GM23338 (cell line): Measurements from ENCODE around the gene TYROBP. TPM values are rescaled to one million over a fixed set of nuclear protein-coding genes. Genes with fewer than 3 reads are reported as not detected.

Experiments
- ATAC-seq: fragments of 200-7000 bp; cut with Tn5 transposase; 3 replicates; pipeline ENCODE4 v1.9.1; 2020
- DNase-seq: peaks from one replicate; pipeline ENCODE4 v3.0.0-alpha.2; 2015; ENCODE audit warnings: low spot score
- H2AFZ ChIP-seq: fragments of 200-600 bp; sonication (generic); 2 replicates; pipeline ENCODE4 v1.8.0; 2016; ENCODE audit warnings: antibody characterized with exemption, mild to moderate bottlenecking, moderate library complexity
- H3F3A ChIP-seq: fragments of 200-600 bp; sonication (generic); replicated peaks from 2 replicates; pipeline ENCODE4 v1.8.0; 2017; ENCODE audit warnings: antibody characterized with exemption, mixed run types, low read depth
- H3K27ac ChIP-seq: fragments of 200-600 bp; sonication (generic); 2 replicates; pipeline ENCODE4 v1.6.1; 2016; ENCODE audit warnings: low read depth
- H3K27me3 ChIP-seq: fragments of 200-600 bp; sonication (generic); 2 replicates; pipeline ENCODE4 v1.8.0; 2016; ENCODE audit warnings: mild to moderate bottlenecking, mixed run types, moderate library complexity; ENCODE audit not compliant: insufficient read depth
- H3K36me3 ChIP-seq: fragments of 200-600 bp; sonication (generic); 2 replicates; pipeline ENCODE4 v1.8.0; 2016; ENCODE audit warnings: mild to moderate bottlenecking; ENCODE audit not compliant: insufficient read depth
- H3K4me1 ChIP-seq: fragments of 200-600 bp; sonication (generic); 2 replicates; pipeline ENCODE4 v1.8.0; 2016; ENCODE audit warnings: mild to moderate bottlenecking, moderate library complexity; ENCODE audit not compliant: insufficient read depth
- H3K4me2 ChIP-seq: fragments of 200-600 bp; sonication (generic); 2 replicates; pipeline ENCODE4 v1.7.1; 2017; ENCODE audit warnings: mixed run types
- H3K4me3 ChIP-seq: fragments of 200-600 bp; sonication (generic); 2 replicates; pipeline ENCODE4 v1.6.1; 2016; ENCODE audit warnings: mixed run types
- H3K79me2 ChIP-seq: fragments of 200-600 bp; sonication (generic); replicated peaks from 2 replicates; pipeline ENCODE4 v1.8.0; 2017; ENCODE audit warnings: mild to moderate bottlenecking; ENCODE audit not compliant: insufficient read depth
- H3K9me2 ChIP-seq: fragments of 200-600 bp; sonication (generic); 2 replicates; pipeline ENCODE4 v1.8.0; 2017; ENCODE audit not compliant: insufficient read depth
- H4K20me1 ChIP-seq: fragments of 200-600 bp; sonication (generic); replicated peaks from 2 replicates; pipeline ENCODE4 v1.8.0; 2017; ENCODE audit warnings: mild to moderate bottlenecking; ENCODE audit not compliant: insufficient read depth
- H3K27ac Mint-ChIP-seq: 2 replicates; pipeline ENCODE4 v1.8.0; 2020; ENCODE audit warnings: inconsistent platforms, mild to moderate bottlenecking, moderate library complexity, mixed read lengths
- H3K27me3 Mint-ChIP-seq: 3 replicates; pipeline ENCODE4 v1.8.0; 2022; ENCODE audit warnings: low read depth, mild to moderate bottlenecking, moderate library complexity, mixed read lengths, inconsistent platforms; ENCODE audit not compliant: insufficient read depth, poor library complexity
- H3K36me3 Mint-ChIP-seq: 3 replicates; pipeline ENCODE4 v1.8.0; 2021; ENCODE audit warnings: low read depth, mild to moderate bottlenecking, inconsistent platforms, moderate library complexity, mixed read lengths
- H3K4me1 Mint-ChIP-seq: 3 replicates; pipeline ENCODE4 v1.8.0; 2020; ENCODE audit warnings: mild to moderate bottlenecking, inconsistent platforms, mixed read lengths
- H3K4me3 Mint-ChIP-seq: 3 replicates; pipeline ENCODE4 v1.8.0; 2021; ENCODE audit warnings: moderate library complexity, mild to moderate bottlenecking, inconsistent platforms, mixed read lengths
- H3K9me3 Mint-ChIP-seq: 3 replicates; pipeline ENCODE4 v1.8.0; 2020; ENCODE audit warnings: moderate library complexity, mild to moderate bottlenecking, inconsistent platforms, mixed read lengths
- ETS1 ChIP-seq: IDR thresholded peaks from 2 replicates; pipeline ENCODE4 v1.6.1; 2016; ENCODE audit warnings: antibody characterized with exemption
- POLR2AphosphoS5 ChIP-seq: IDR thresholded peaks from 2 replicates; pipeline ENCODE4 v1.6.1; 2016; ENCODE audit warnings: antibody characterized with exemption, low read depth
- polyA plus RNA-seq: library from polyadenylated mRNA; unstranded; fragments of >200 nt; fragmentation: Nextera tagmentation; extraction: Ambion mirVana; gene quantifications from 2 replicates; pipeline ENCODE4 v1.2.1, GENCODE V29; 2016
- small RNA-seq: library from RNA; depleted of rRNA; stranded (forward); fragments of <200 nt; gene quantifications from one replicate; pipeline ENCODE3, GENCODE V24; 2014; ENCODE audit warnings: low replicate concordance
- total RNA-seq: library from RNA; depleted of rRNA; stranded (reverse); fragments of >200 nt; shearing (Covaris generic); gene quantifications from 2 replicates; pipeline ENCODE4 v1.2.3, GENCODE V29; 2014; rRNA removed

The TYROBP gene
- total and polyA plus RNA-seq, 2 experiments from 2014 or later = not detected

GRCh38 chr19:35856546-35857149, 51.4 kb downstream of the TYROBP start, which contains the start of gene KIRREL2:
KIRREL2 (plus strand) TSS chr19:35856911; CDS start chr19:35857120, 209 bp downstream.
- Histone ChIP-seq H3K9me2 (no peaks in the 10 kb centered on the region), H4K20me1 (no peaks in the 10 kb centered on the region), H3F3A (0 out of 2 replicates have a peak, but pooled peaks cover 3% of the 10 kb centered on the region), H3K4me3 (peak within 1 kb of the TSS; percentile 93), H3K4me2 (peak within 1 kb of the TSS; percentile 93), H3K27me3 (peaks cover 62% of the 10 kb centered on the region), H3K4me1 (peaks cover 27% of the 10 kb centered on the region), H3K27ac (no peak within 1 kb of the TSS), H2AFZ (peak within 1 kb of the TSS; percentile 98), H3K36me3 (no peaks in the 10 kb centered on the region), H3K79me2 (no peaks in the 10 kb centered on the region)
- DNase-seq (peak; percentile 83), ATAC-seq (peak; percentile 38)
- Mint-ChIP-seq H3K27me3 (peaks cover 64% of the 10 kb centered on the region), H3K4me3 (peak within 1 kb of the TSS; percentile 91), H3K27ac (no peak within 1 kb of the TSS), H3K9me3 (no peaks in the 10 kb centered on the region), H3K36me3 (no peaks in the 10 kb centered on the region; the same call in 2 of the 3 replicates), H3K4me1 (peaks cover 36% of the 10 kb centered on the region)
- TF ChIP-seq POLR2AphosphoS5 (peak; percentile 57), ETS1 (no peak)

Small RNA genes lying within 50 kb of the gene (small RNA-seq; reads per million reads assigned to genes)
- gene AF038458.1 (not detected), gene RN7SL402P (0.07 reads per million)

Other genes starting within 250 kb of the TYROBP start
- gene UPK1A, start 241.8 kb downstream of the TYROBP start, total RNA-seq = 0.42 TPM in 1 of 2 replicates, not detected in the other
- 1.0 and 1.5 TPM in 2 replicates for gene UPK1A, start 241.8 kb downstream of the TYROBP start, polyA plus RNA-seq
- gene ZBTB32, start 203.7 kb downstream of the TYROBP start, total RNA-seq = 1.8 TPM in 1 of 2 replicates, not detected in the other
- gene ZBTB32, start 203.7 kb downstream of the TYROBP start, polyA plus RNA-seq = 0.45 and 0.65 TPM in 2 replicates
- 36.2 and 49.8 TPM in 2 replicates for gene KMT2B, start 190.3 kb downstream of the TYROBP start, total RNA-seq
- 15.5 and 15.8 TPM in 2 replicates for gene KMT2B, start 190.3 kb downstream of the TYROBP start, polyA plus RNA-seq
- 7.8 and 14.4 TPM in 2 replicates for gene IGFLR1, start 165.8 kb downstream of the TYROBP start, total RNA-seq
- gene IGFLR1, start 165.8 kb downstream of the TYROBP start, polyA plus RNA-seq = 17.8 and 18.1 TPM in 2 replicates
- gene U2AF1L4, start 162.9 kb downstream of the TYROBP start, total RNA-seq = 13.1 and 14.3 TPM in 2 replicates
- 20.0 and 23.7 TPM in 2 replicates for gene U2AF1L4, start 162.9 kb downstream of the TYROBP start, polyA plus RNA-seq
- 18.5 and 20.6 TPM in 2 replicates for gene PSENEN, start 162.6 kb downstream of the TYROBP start, total RNA-seq
- gene PSENEN, start 162.6 kb downstream of the TYROBP start, polyA plus RNA-seq = 175 and 197 TPM in 2 replicates
- gene LIN37, start 159.7 kb downstream of the TYROBP start, total RNA-seq = 6.8 and 7.1 TPM in 2 replicates
- gene LIN37, start 159.7 kb downstream of the TYROBP start, polyA plus RNA-seq = 4.3 and 8.3 TPM in 2 replicates
- 0.27 and 0.87 TPM in 2 replicates for gene HSPB6, start 151.3 kb downstream of the TYROBP start, total RNA-seq
- gene HSPB6, start 151.3 kb downstream of the TYROBP start, polyA plus RNA-seq = 3.2 and 3.9 TPM in 2 replicates
- gene PROSER3, start 150.1 kb downstream of the TYROBP start, total RNA-seq = 14.7 and 28.0 TPM in 2 replicates
- gene PROSER3, start 150.1 kb downstream of the TYROBP start, polyA plus RNA-seq = 21.8 and 24.1 TPM in 2 replicates
- gene ARHGAP33, start 132.7 kb downstream of the TYROBP start, total RNA-seq = 17.7 and 22.1 TPM in 2 replicates
- 10.3 and 11.6 TPM in 2 replicates for gene ARHGAP33, start 132.7 kb downstream of the TYROBP start, polyA plus RNA-seq
- gene PRODH2, start 95.5 kb downstream of the TYROBP start, total RNA-seq = not detected in 2 replicates
- gene PRODH2, start 95.5 kb downstream of the TYROBP start, polyA plus RNA-seq = not detected in 2 replicates
- 0.58 and 1.0 TPM in 2 replicates for gene NPHS1, start 55.8 kb downstream of the TYROBP start, total RNA-seq
- gene NPHS1, start 55.8 kb downstream of the TYROBP start, polyA plus RNA-seq = 0.47 and 1.3 TPM in 2 replicates
- gene KIRREL2, start 51.4 kb downstream of the TYROBP start, total RNA-seq = 9.9 and 13.1 TPM in 2 replicates
- 3.6 and 3.8 TPM in 2 replicates for gene KIRREL2, start 51.4 kb downstream of the TYROBP start, polyA plus RNA-seq
- 28.2 and 30.2 TPM in 2 replicates for gene APLP1, start 39.7 kb downstream of the TYROBP start, total RNA-seq
- 36.0 and 39.0 TPM in 2 replicates for gene APLP1, start 39.7 kb downstream of the TYROBP start, polyA plus RNA-seq
- 8.7 and 15.7 TPM in 2 replicates for gene NFKBID, start 7.8 kb downstream of the TYROBP start, total RNA-seq
- gene NFKBID, start 7.8 kb downstream of the TYROBP start, polyA plus RNA-seq = 10.5 and 12.1 TPM in 2 replicates
- gene HCST, start 5.8 kb downstream of the TYROBP start, total RNA-seq = not detected in 2 replicates
- 2.1 and 6.7 TPM in 2 replicates for gene HCST, start 5.8 kb downstream of the TYROBP start, polyA plus RNA-seq
- gene LRFN3, start 28.1 kb upstream of the TYROBP start, total RNA-seq = 15.1 and 18.2 TPM in 2 replicates
- gene LRFN3, start 28.1 kb upstream of the TYROBP start, polyA plus RNA-seq = 5.8 and 6.0 TPM in 2 replicates
- 45.8 and 55.9 TPM in 2 replicates for gene SDHAF1, start 86.9 kb upstream of the TYROBP start, total RNA-seq
- 19.9 TPM in 2 replicates for gene SDHAF1, start 86.9 kb upstream of the TYROBP start, polyA plus RNA-seq
- gene SYNE4, start 100.5 kb upstream of the TYROBP start, total RNA-seq = 24.1 and 26.1 TPM in 2 replicates
- gene SYNE4, start 100.5 kb upstream of the TYROBP start, polyA plus RNA-seq = 47.3 and 49.8 TPM in 2 replicates
- gene ALKBH6, start 105.9 kb upstream of the TYROBP start, total RNA-seq = 28.5 and 33.6 TPM in 2 replicates
- 51.4 and 54.6 TPM in 2 replicates for gene ALKBH6, start 105.9 kb upstream of the TYROBP start, polyA plus RNA-seq
- 12.4 and 19.1 TPM in 2 replicates for gene CLIP3, start 124.6 kb upstream of the TYROBP start, total RNA-seq
- gene CLIP3, start 124.6 kb upstream of the TYROBP start, polyA plus RNA-seq = 15.1 and 15.2 TPM in 2 replicates
- 10.3 and 12.7 TPM in 2 replicates for gene THAP8, start 146.0 kb upstream of the TYROBP start, total RNA-seq
- gene THAP8, start 146.0 kb upstream of the TYROBP start, polyA plus RNA-seq = 12.2 and 13.7 TPM in 2 replicates
- gene WDR62, start 146.6 kb upstream of the TYROBP start, total RNA-seq = 41.0 and 45.4 TPM in 2 replicates
- gene WDR62, start 146.6 kb upstream of the TYROBP start, polyA plus RNA-seq = 13.3 and 14.1 TPM in 2 replicates
- gene OVOL3, start 202.8 kb upstream of the TYROBP start, total RNA-seq = not detected in 2 replicates
- gene OVOL3, start 202.8 kb upstream of the TYROBP start, polyA plus RNA-seq = not detected in 2 replicates
- gene POLR2I, start 206.6 kb upstream of the TYROBP start, total RNA-seq = 94.0 and 110 TPM in 2 replicates
- 413 and 427 TPM in 2 replicates for gene POLR2I, start 206.6 kb upstream of the TYROBP start, polyA plus RNA-seq
- 254 and 275 TPM in 2 replicates for gene TBCB, start 207.2 kb upstream of the TYROBP start, total RNA-seq
- 277 and 290 TPM in 2 replicates for gene TBCB, start 207.2 kb upstream of the TYROBP start, polyA plus RNA-seq
- 112 and 123 TPM in 2 replicates for gene CAPNS1, start 231.8 kb upstream of the TYROBP start, total RNA-seq
- gene CAPNS1, start 231.8 kb upstream of the TYROBP start, polyA plus RNA-seq = 227 and 230 TPM in 2 replicates
- 0.52 TPM in 1 of 2 replicates, not detected in the other for gene COX7A1, start 244.2 kb upstream of the TYROBP start, total RNA-seq
- gene COX7A1, start 244.2 kb upstream of the TYROBP start, polyA plus RNA-seq = 5.5 and 6.3 TPM in 2 replicates